Upper lobe of left lung (tissue), 6 donors: ENCODE measurements around the gene SPOCD1. TPM values are rescaled to one million over a fixed set of nuclear protein-coding genes. Genes with fewer than 3 reads are reported as not detected.
A peak's percentile ranks its signal among the peaks of the same experiment; 100 is the strongest.

Experiments
- ATAC-seq, 2 donors: fragments of 200-7000 bp; cut with Tn5 transposase; one replicate each; pipeline ENCODE4 v1.9.1; 2022; ENCODE audit warnings: mild to moderate bottlenecking in 2 of 2, moderate library complexity in 2 of 2; ENCODE audit not compliant: low FRiP score in 2 of 2
- DNase-seq, 2 donors: peaks; one replicate each; pipeline ENCODE4 v3.0.0-alpha.2; 2019 to 2020
- H3K27ac ChIP-seq, 4 donors: fragments of 200-600 bp; sonication (generic); one replicate each; pipeline ENCODE4 v1.5.1; 2016 to 2019
- H3K27me3 ChIP-seq, 4 donors: fragments of 200-600 bp; sonication (generic); one replicate each; pipeline ENCODE4 v1.5.1; 2017 to 2019
- H3K36me3 ChIP-seq, 4 donors: fragments of 200-600 bp; sonication (generic); one replicate each; pipeline ENCODE4 v1.5.1; 2016 to 2019
- H3K4me1 ChIP-seq, 4 donors: fragments of 200-600 bp; sonication (generic); one replicate each; pipeline ENCODE4 v1.5.1; 2018 to 2019
- H3K4me3 ChIP-seq, 4 donors: fragments of 200-600 bp; sonication (generic); one replicate each; pipeline ENCODE4 v1.5.1; 2017 to 2019; ENCODE audit warnings: mild to moderate bottlenecking in 2 of 4, moderate library complexity in 1 of 4
- H3K9me3 ChIP-seq, 4 donors: fragments of 200-600 bp; sonication (generic); one replicate each; pipeline ENCODE4 v1.5.1; 2018 to 2019
- EP300 ChIP-seq, 4 donors: sonication (generic); formaldehyde crosslinking; IDR thresholded peaks; one replicate each; pipeline ENCODE4 v1.5.1; 2017; ENCODE audit warnings: antibody characterized with exemption in 4 of 4, control low read depth in 2 of 4
- POLR2A ChIP-seq, 4 donors: fragments of 450-650 bp; IDR thresholded peaks; one replicate each; pipeline ENCODE4 v1.5.1; 2016 to 2017; ENCODE audit warnings: antibody characterized with exemption in 4 of 4, mild to moderate bottlenecking in 2 of 4
- POLR2AphosphoS5 ChIP-seq, 2 donors: sonication (generic); formaldehyde crosslinking; IDR thresholded peaks; one replicate each; pipeline ENCODE4 v1.5.1; 2017; ENCODE audit warnings: antibody characterized with exemption in 2 of 2
- WGBS, 2 donors: methylation state at CpG; one replicate each; pipeline ENCODE4 v1.1.5; 2017 to 2018; 5-methylcytosine and 5-hydroxymethylcytosine counted together
- total RNA-seq, 6 donors: library from RNA; depleted of rRNA in 4 of 6; stranded (reverse); fragments of >200 nt in 4 of 6; gene quantifications; one replicate each; pipeline versions ENCODE4 v1.1.0 to v1.2.1, GENCODE V29; 2016 to 2021
- TF ChIP-seq, protein P1 (sequence below), 6 experiments: fragments of 450-650 bp in 4 of 6; fragments of 200-600 bp in 2 of 6; sonication (generic) in 2 of 6; IDR thresholded peaks; one replicate each; pipeline ENCODE4 v1.5.1; 2016 to 2019; ENCODE audit warnings: antibody characterized with exemption in 6 of 6
- donor health status: DM: no; HTN: no; CAD: no; lungs with moderate emphysema.
- donor health status: DM: no; HTN: yes; CAD: no; lungs with severe emphysema.

Gene SPOCD1
- total RNA-seq, 6 donors from 2014 or later = 7.3 to 63.3 (median 10.4) TPM

- TF ChIP-seq POLR2AphosphoS5 (IDR thresholded peaks at IDR 0.05) (no peak), EP300 (IDR thresholded peaks at IDR 0.05) (no peak), POLR2A (IDR thresholded peaks at IDR 0.05) (no peak)
- TF ChIP-seq, protein P1, sequence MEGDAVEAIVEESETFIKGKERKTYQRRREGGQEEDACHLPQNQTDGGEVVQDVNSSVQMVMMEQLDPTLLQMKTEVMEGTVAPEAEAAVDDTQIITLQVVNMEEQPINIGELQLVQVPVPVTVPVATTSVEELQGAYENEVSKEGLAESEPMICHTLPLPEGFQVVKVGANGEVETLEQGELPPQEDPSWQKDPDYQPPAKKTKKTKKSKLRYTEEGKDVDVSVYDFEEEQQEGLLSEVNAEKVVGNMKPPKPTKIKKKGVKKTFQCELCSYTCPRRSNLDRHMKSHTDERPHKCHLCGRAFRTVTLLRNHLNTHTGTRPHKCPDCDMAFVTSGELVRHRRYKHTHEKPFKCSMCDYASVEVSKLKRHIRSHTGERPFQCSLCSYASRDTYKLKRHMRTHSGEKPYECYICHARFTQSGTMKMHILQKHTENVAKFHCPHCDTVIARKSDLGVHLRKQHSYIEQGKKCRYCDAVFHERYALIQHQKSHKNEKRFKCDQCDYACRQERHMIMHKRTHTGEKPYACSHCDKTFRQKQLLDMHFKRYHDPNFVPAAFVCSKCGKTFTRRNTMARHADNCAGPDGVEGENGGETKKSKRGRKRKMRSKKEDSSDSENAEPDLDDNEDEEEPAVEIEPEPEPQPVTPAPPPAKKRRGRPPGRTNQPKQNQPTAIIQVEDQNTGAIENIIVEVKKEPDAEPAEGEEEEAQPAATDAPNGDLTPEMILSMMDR (IDR thresholded peaks at IDR 0.05) = no peak
- Histone ChIP-seq H3K9me3 (no peaks in the 10 kb centered on the region), H3K27me3 (peaks cover 0 to 38% (median 25%) of the 10 kb centered on the region in 4 donors), H3K4me1 (peaks cover 29 to 44% (median 32%) of the 10 kb centered on the region in 4 donors), H3K4me3 (peak overlapping the region; percentile 6 to 54 (median 44)), H3K36me3 (no peaks in the 10 kb centered on the region), H3K27ac (no peak overlapping the region)
- DNase-seq (peak in 1 of 2 donors; percentile 82), ATAC-seq (no peak)
- WGBS, 2 donors = 0 to 1% methylated on average over 20 to 24 of the region's 93 CpGs
Observed at GRCh38 chr1:31763671-31764311, 52.0 kb downstream of the SPOCD1 start.

DNA sequence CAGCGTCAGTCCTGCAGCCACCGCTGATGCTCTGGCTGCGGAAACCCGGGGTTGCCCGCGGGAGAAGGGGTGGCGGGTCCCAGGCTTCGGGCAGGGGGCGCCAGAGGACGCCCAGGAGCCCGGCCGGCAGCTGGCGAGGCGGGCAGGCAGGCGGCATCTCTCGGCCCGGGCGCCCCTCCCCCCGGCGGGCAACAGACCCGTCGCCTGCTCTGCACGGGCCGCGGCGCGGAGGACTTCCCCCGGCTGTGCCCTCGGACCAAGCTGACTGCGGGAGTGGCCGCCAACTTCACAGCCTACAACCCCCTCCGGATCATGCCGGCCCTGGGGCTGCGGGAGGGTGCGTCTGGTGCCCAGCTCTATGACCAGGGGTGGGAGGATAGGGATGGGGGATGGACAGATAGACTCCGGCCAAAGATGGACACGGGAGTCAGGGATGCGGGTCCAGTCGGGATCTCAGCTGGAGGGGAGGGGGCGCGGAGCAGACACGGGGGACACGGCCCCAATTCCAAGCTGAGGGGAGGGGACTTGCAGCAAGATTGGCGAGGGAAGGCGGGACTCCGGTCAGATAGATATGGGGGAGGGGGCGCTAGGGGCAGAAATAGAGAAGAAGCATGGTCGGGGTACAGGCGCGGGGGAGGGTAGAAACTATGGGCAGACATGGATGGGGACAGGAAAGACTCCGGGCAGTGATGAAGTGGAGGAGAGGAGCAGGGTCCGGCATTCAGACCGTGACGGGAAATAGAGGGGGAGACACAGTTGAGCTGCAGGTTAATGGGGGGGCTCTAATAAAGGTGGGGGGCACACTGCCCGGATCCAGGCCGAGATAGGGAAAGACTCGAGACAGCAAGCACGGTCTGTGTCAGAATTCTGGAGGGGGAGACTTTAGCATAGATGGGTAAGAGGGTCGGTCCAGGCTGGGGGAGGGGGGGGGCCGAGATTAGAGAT lies 52.8 kb downstream of the SPOCD1 start:
- H3K27ac ChIP-seq = no peak overlapping the region
- H3K27me3 ChIP-seq = peaks cover 0 to 38% (median 25%) of the 10 kb centered on the region in 4 donors
- no peaks in the 10 kb centered on the region for H3K36me3 ChIP-seq
- no peaks in the 10 kb centered on the region for H3K9me3 ChIP-seq
- WGBS, 2 donors = 1 to 3% methylated on average over 25 to 26 of the region's 60 CpGs
- H3K4me3 ChIP-seq = peak overlapping the region; percentile 6 to 54 (median 44)
- ATAC-seq (peak in 1 of 2 donors; percentile 22), DNase-seq (peak; percentile 63 to 93)
- peaks cover 29 to 44% (median 32%) of the 10 kb centered on the region in 4 donors for H3K4me1 ChIP-seq
- no peak for TF ChIP-seq EP300 (IDR thresholded peaks at IDR 0.05)
- TF ChIP-seq, protein P1 (IDR thresholded peaks at IDR 0.05) = peak; percentile 52 to 82 (median 69)

DNA sequence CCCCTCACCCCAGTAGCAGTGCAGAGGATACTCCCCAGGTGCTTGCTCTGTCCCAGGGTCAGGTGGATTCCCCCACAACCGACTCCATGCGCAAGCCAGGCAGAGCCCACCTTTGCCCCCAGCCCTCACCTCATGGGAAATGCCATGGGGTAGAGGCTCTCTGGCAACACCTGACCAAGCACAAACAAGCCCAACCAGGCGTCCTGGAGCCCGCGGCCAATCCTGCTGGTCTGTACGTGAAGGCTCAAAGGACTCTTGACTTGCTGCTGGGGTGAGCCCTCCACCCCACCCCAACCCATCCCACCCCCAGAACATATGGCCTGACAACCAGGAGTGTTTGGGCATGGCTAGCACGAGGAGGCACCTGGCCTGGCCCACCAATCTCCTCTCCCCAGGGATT lies 53.5 kb downstream of the SPOCD1 start:
- WGBS, 2 donors = 15 to 20% methylated on average over 1 to 7 of the region's 7 CpGs
- Histone ChIP-seq H3K4me3 (peak overlapping the region in 1 of 4 donors; percentile 54), H3K9me3 (no peaks in the 10 kb centered on the region), H3K27ac (no peak overlapping the region), H3K27me3 (peaks cover 0 to 38% (median 25%) of the 10 kb centered on the region in 4 donors), H3K36me3 (no peaks in the 10 kb centered on the region), H3K4me1 (peaks cover 29 to 44% (median 32%) of the 10 kb centered on the region in 4 donors)
- DNase-seq = no peak
- TF ChIP-seq, protein P1 (IDR thresholded peaks at IDR 0.05) = no peak
- TF ChIP-seq POLR2AphosphoS5 (IDR thresholded peaks at IDR 0.05) (no peak), EP300 (IDR thresholded peaks at IDR 0.05) (no peak), POLR2A (IDR thresholded peaks at IDR 0.05) (no peak)
- ATAC-seq = no peak

DNA sequence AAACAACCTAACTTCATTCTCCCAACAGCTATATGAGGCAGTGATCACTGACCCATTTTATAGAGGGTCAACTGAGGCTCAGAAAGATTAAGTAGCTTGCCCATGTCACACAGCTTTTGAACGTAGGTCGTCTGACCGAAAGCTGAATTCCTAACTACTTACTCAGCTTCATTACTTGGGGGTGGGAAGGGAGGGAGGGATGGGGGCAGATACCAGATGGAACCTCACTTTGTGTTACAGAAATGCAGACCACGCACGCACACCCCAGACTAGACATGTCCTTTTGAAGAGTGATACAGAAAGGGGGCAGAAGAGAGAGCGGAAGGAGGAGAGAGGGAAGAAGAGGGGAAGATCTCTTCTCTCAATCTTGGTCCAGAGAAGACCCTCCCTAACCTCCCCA lies 53.9 kb downstream of the SPOCD1 start:
- Histone ChIP-seq H3K9me3 (no peaks in the 10 kb centered on the region), H3K36me3 (no peaks in the 10 kb centered on the region), H3K4me3 (no peak overlapping the region), H3K4me1 (peaks cover 29 to 44% (median 32%) of the 10 kb centered on the region in 4 donors), H3K27me3 (peaks cover 0 to 38% (median 25%) of the 10 kb centered on the region in 4 donors), H3K27ac (no peak overlapping the region)
- no peak for TF ChIP-seq EP300 (IDR thresholded peaks at IDR 0.05)
- no peak for ATAC-seq
- 60 to 64% methylated on average over 6 of the region's 6 CpGs for WGBS, 2 donors
- DNase-seq = no peak
